Osteocyte (in vitro differentiated cells): Measurements from ENCODE around the gene DIS3. TPM values are rescaled to one million over a fixed set of nuclear protein-coding genes. Genes with fewer than 3 reads are reported as not detected.

Source experiments
- DNase-seq: peaks from one replicate; pipeline ENCODE4 v3.0.0; 2021; ENCODE audit warnings: mixed read lengths; ENCODE audit not compliant: unreplicated experiment; ENCODE audit errors: extremely low spot score
- H3K27ac Mint-ChIP-seq: one replicate; pipeline ENCODE4 v1.8.0; 2021; ENCODE audit warnings: mild to moderate bottlenecking, mixed read lengths; ENCODE audit not compliant: unreplicated experiment
- H3K27me3 Mint-ChIP-seq: one replicate; pipeline ENCODE4 v1.8.0; 2021; ENCODE audit warnings: mixed read lengths; ENCODE audit not compliant: unreplicated experiment
- H3K36me3 Mint-ChIP-seq: one replicate; pipeline ENCODE4 v1.8.0; 2021; ENCODE audit warnings: mixed read lengths; ENCODE audit not compliant: unreplicated experiment
- H3K4me1 Mint-ChIP-seq: one replicate; pipeline ENCODE4 v1.8.0; 2021; ENCODE audit warnings: mixed read lengths; ENCODE audit not compliant: unreplicated experiment
- H3K4me3 Mint-ChIP-seq: one replicate; pipeline ENCODE4 v1.8.0; 2021; ENCODE audit warnings: mild to moderate bottlenecking, moderate library complexity, mixed read lengths; ENCODE audit not compliant: unreplicated experiment
- H3K9me3 Mint-ChIP-seq: one replicate; pipeline ENCODE4 v1.8.0; 2021; ENCODE audit warnings: mixed read lengths; ENCODE audit not compliant: unreplicated experiment
- CTCF ChIP-seq: fragments of 200-600 bp; sonication (generic); IDR thresholded peaks from 2 replicates; pipeline ENCODE4 v1.5.0; 2021; ENCODE audit warnings: antibody characterized with exemption, mild to moderate bottlenecking, moderate library complexity
- long read RNA-seq: library from polyadenylated mRNA; unstranded; transcript quantifications from one replicate; pipeline ENCODE4 v2.0.0, GENCODE V29; 2021
- total RNA-seq: library from RNA; stranded (reverse); gene quantifications from 2 replicates; pipeline ENCODE4 v1.2.1, GENCODE V29; 2021

DIS3 gene, protein sequence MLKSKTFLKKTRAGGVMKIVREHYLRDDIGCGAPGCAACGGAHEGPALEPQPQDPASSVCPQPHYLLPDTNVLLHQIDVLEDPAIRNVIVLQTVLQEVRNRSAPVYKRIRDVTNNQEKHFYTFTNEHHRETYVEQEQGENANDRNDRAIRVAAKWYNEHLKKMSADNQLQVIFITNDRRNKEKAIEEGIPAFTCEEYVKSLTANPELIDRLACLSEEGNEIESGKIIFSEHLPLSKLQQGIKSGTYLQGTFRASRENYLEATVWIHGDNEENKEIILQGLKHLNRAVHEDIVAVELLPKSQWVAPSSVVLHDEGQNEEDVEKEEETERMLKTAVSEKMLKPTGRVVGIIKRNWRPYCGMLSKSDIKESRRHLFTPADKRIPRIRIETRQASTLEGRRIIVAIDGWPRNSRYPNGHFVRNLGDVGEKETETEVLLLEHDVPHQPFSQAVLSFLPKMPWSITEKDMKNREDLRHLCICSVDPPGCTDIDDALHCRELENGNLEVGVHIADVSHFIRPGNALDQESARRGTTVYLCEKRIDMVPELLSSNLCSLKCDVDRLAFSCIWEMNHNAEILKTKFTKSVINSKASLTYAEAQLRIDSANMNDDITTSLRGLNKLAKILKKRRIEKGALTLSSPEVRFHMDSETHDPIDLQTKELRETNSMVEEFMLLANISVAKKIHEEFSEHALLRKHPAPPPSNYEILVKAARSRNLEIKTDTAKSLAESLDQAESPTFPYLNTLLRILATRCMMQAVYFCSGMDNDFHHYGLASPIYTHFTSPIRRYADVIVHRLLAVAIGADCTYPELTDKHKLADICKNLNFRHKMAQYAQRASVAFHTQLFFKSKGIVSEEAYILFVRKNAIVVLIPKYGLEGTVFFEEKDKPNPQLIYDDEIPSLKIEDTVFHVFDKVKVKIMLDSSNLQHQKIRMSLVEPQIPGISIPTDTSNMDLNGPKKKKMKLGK
- 30.8 and 31.6 TPM in 2 replicates for total RNA-seq
- long read RNA-seq, full-length matches to known transcripts, result 112 of 141 reads
- long read RNA-seq, partial matches to known transcripts, result 24 of 141 reads
- long read RNA-seq, other reads (novel, unspliced or antisense), result 5 of 141 reads

DNA sequence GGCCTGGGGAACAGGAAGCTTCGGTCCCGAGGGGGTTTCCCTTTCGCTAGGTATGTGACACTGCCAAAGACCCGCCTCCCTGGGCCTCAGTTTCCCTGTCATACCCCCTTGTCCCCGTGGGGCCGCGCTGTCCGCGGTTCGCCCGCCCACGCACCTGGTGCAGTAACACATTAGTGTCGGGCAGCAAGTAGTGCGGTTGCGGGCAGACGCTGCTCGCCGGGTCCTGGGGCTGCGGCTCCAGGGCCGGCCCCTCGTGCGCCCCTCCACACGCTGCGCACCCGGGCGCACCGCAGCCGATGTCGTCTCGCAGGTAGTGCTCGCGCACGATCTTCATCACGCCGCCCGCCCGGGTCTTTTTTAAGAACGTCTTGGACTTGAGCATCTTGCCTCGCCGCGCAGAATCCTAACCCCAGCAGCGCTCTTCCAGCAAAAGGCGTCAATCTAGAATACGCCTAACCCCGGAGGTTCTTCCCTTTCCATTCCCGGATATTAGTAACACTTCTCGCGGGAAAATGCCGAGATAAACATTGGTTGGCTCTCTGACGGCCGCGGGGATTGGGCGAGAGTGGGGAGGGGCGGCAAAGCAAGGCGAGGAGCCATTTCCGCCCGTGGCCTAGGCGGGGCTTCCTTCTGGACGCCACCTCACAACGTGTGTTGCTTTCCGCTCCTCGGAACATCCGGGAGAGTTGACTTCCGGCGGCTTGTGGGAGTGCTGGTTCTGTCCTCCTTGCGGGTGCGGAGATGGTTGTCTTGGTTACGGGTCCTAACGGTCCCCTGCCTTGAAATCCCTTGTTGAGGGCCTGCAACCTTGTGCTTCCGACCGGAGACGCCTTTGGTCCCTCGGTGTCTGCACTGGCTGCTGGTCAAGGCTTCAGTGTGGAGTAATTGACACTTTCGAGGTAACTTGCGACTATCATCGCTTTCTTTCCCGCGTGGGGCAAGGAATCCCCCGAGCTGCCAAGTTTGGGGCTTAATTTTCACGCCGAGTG is at the start of gene DIS3, which contains the start of gene PIBF1:
DIS3 (minus strand) TSS at position 450 of the 989 bp plus-strand sequence; CDS start at position 382, 68 bp downstream.
PIBF1 (plus strand) TSS at position 683 of the 989 bp plus-strand sequence. CDS start 1,337 bp downstream, outside the sequence.
- Mint-ChIP-seq H3K4me3 (peak within 1 kb of the TSS; percentile 95), H3K4me1 (peaks cover 41% of the 10 kb centered on the region), H3K9me3 (no peaks in the 10 kb centered on the region), H3K27ac (peak within 1 kb of the TSS; percentile 97), H3K27me3 (no peaks in the 10 kb centered on the region), H3K36me3 (peaks cover 32% of the 10 kb centered on the region)
- no peak for TF ChIP-seq CTCF
- DNase-seq, result peak; percentile 99

- peaks cover 3% of the 10 kb centered on the region for H3K9me3 Mint-ChIP-seq
- no peaks in the 10 kb centered on the region for H3K27me3 Mint-ChIP-seq
- H3K27ac Mint-ChIP-seq, result no peak overlapping the region
- H3K4me3 Mint-ChIP-seq, result no peak overlapping the region
- no peak for TF ChIP-seq CTCF
- H3K36me3 Mint-ChIP-seq, result peaks cover 41% of the 10 kb centered on the region
- no peaks in the 10 kb centered on the region for H3K4me1 Mint-ChIP-seq
- DNase-seq, result no peak
Observed at GRCh38 chr13:72823724-72824123, 42.0 kb upstream of the DIS3 start.

DNA sequence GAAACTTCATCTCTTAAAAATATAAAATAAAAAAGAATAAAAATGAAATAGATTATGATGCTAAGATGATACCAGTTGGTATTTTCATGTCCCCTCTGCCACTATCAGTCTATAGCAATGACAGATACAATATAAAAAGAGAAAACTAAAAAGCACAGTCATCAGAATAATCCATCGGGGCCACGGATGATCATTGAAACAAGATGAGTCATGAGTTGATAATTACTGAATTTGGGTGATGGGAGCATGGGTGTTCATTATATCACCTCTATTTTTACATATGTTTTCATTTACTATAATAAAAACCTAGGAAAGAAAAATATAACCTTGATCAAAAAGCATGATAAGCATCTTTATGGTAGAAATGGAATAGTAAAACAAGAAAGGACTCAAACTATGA is 41.4 kb upstream of the DIS3 start:
- H3K4me1 Mint-ChIP-seq, result no peaks in the 10 kb centered on the region
- peaks cover 42% of the 10 kb centered on the region for H3K36me3 Mint-ChIP-seq
- no peaks in the 10 kb centered on the region for H3K27me3 Mint-ChIP-seq
- H3K9me3 Mint-ChIP-seq, result peaks cover 3% of the 10 kb centered on the region
- no peak overlapping the region for H3K27ac Mint-ChIP-seq
- DNase-seq, result no peak
- TF ChIP-seq CTCF, result no peak
- H3K4me3 Mint-ChIP-seq, result no peak overlapping the region

- H3K9me3 Mint-ChIP-seq, result peaks cover 3% of the 10 kb centered on the region
Observed at GRCh38 chr13:72820898-72821279, 39.2 kb upstream of the DIS3 start.

More at GRCh38 chr13:72820898-72821279, 39.2 kb upstream of the DIS3 start:
- H3K4me3 Mint-ChIP-seq, result no peak overlapping the region
- H3K27ac Mint-ChIP-seq, result no peak overlapping the region
- H3K4me1 Mint-ChIP-seq, result no peaks in the 10 kb centered on the region
- H3K27me3 Mint-ChIP-seq, result no peaks in the 10 kb centered on the region
- peaks cover 32% of the 10 kb centered on the region for H3K36me3 Mint-ChIP-seq
- TF ChIP-seq CTCF, result no peak
- no peak for DNase-seq
